Vagina (tissue), 2 donors: ENCODE results near the gene IQGAP3. TPM values are rescaled to one million over a fixed set of nuclear protein-coding genes. Genes with fewer than 3 reads are reported as not detected.

Experiments used
- DNase-seq, 2 donors: peaks; one replicate each; pipeline ENCODE4 v3.0.0-alpha.2; 2017; ENCODE audit errors: extremely low spot score in 2 of 2
- H3K27ac ChIP-seq: fragments of 200-600 bp; sonication (generic); one replicate; pipeline ENCODE4 v1.5.1; 2019
- H3K27me3 ChIP-seq: fragments of 200-600 bp; sonication (generic); one replicate; pipeline ENCODE4 v1.5.1; 2019
- H3K36me3 ChIP-seq, 2 donors: fragments of 200-600 bp; sonication (generic); one replicate each; pipeline ENCODE4 v1.5.1; 2017 to 2019
- H3K4me1 ChIP-seq: fragments of 200-600 bp; sonication (generic); one replicate; pipeline ENCODE4 v1.5.1; 2019
- H3K4me3 ChIP-seq, 2 donors: fragments of 200-600 bp; sonication (generic); 1 replicate in 1 of 2; 2 replicates in 1 of 2; pipeline ENCODE4 v1.5.1; 2016 to 2019
- H3K9me3 ChIP-seq: fragments of 200-600 bp; sonication (generic); one replicate; pipeline ENCODE4 v1.5.1; 2019
- CTCF ChIP-seq, 3 experiments: fragments of 450-650 bp in 2 of 3; fragments of 200-600 bp in 1 of 3; sonication (generic) in 1 of 3; IDR thresholded peaks; one replicate each; pipeline ENCODE4 v1.5.1; 2017 to 2019; ENCODE audit warnings: antibody characterized with exemption in 3 of 3, mild to moderate bottlenecking in 2 of 3, moderate library complexity in 2 of 3
- POLR2A ChIP-seq, 2 donors: fragments of 450-650 bp; IDR thresholded peaks; one replicate each; pipeline ENCODE4 v1.6.1; 2017; ENCODE audit warnings: antibody characterized with exemption in 2 of 2, mild to moderate bottlenecking in 2 of 2, moderate library complexity in 2 of 2
- POLR2AphosphoS5 ChIP-seq, 2 donors: sonication (generic); formaldehyde crosslinking; IDR thresholded peaks; one replicate each; pipeline ENCODE4 v1.9.0; 2017; ENCODE audit warnings: antibody characterized with exemption in 2 of 2, mild to moderate bottlenecking in 2 of 2, low read depth in 1 of 2; ENCODE audit not compliant: insufficient read depth in 1 of 2
- intact Hi-C: fragments of 100-400 bp; cut with DNase I; formaldehyde crosslinking; loops from one replicate; pipeline ENCODE4 v1.15.1; 2023
- total RNA-seq: library from RNA; depleted of rRNA; stranded (reverse); fragments of >200 nt; gene quantifications from one replicate; pipeline ENCODE4 v1.2.3, GENCODE V29; 2016

IQGAP3 gene
- total RNA-seq, 1 donor from 2014 or later, result 2.9 TPM

DNA sequence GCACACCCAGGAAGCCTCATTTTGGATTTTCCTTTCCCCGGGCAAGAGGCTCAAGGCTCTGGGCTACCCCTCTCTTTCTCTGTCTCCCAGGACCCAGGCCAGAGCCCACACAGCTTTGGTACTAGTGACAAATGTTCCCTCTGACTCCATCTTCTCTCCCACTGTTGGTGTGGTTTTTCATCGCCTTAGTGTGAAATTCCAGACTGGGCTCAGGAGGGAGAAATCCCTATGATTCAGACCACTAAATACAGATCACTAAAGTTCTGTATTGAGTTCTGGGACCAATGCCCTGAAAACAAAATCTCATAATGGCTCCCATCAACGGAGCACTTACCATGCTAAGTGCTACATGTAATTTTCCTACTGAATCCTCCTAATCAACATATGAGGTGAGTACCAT lies 26.1 kb downstream of the IQGAP3 start:
- no peak for DNase-seq
- no peak overlapping the region for H3K27ac ChIP-seq
- TF ChIP-seq CTCF (IDR thresholded peaks at IDR 0.05) (no peak), POLR2A (IDR thresholded peaks at IDR 0.05) (no peak), POLR2AphosphoS5 (IDR thresholded peaks at IDR 0.05; ENCODE audit: insufficient read depth in 1 of 2, low read depth in 1 of 2) (no peak)
- H3K4me3 ChIP-seq, result no peak overlapping the region
- H3K36me3 ChIP-seq, result no peaks in the 10 kb centered on the region
- intact Hi-C loops, result no loop called here
- H3K9me3 ChIP-seq, result no peaks in the 10 kb centered on the region
- no peaks in the 10 kb centered on the region for H3K27me3 ChIP-seq
- no peaks in the 10 kb centered on the region for H3K4me1 ChIP-seq

DNA sequence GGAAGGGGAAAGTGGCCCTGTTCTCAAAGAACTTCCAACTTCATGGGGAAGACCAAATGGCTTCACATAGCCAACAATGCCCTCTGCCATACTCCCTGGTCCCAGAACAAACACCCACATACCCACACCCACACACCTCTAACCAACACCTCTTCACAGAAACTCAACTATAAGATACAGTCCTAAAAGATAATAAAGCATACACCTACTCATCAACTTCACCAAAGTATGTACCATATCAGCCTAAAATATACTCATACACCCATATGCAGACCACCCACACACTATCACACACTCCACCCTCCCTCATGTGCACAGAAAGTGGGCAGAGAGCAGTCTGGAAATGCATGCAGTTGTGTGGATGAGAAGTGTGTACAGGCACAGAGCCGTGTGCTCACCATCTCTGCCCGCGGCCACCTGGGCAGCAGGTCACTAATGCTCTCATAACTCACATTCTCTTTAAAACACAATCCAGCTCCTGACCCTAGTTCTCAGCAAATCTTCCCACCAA lies 27.7 kb downstream of the IQGAP3 start:
- Histone ChIP-seq H3K27ac (no peak overlapping the region), H3K4me1 (no peaks in the 10 kb centered on the region), H3K27me3 (no peaks in the 10 kb centered on the region), H3K9me3 (no peaks in the 10 kb centered on the region), H3K36me3 (no peaks in the 10 kb centered on the region), H3K4me3 (no peak overlapping the region)
- intact Hi-C loops, result no loop called here
- TF ChIP-seq CTCF (IDR thresholded peaks at IDR 0.05), result no peak
- no peak for TF ChIP-seq POLR2A (IDR thresholded peaks at IDR 0.05)
- no peak for TF ChIP-seq POLR2AphosphoS5 (IDR thresholded peaks at IDR 0.05; ENCODE audit: insufficient read depth in 1 of 2, low read depth in 1 of 2)
- no peak for DNase-seq

DNA sequence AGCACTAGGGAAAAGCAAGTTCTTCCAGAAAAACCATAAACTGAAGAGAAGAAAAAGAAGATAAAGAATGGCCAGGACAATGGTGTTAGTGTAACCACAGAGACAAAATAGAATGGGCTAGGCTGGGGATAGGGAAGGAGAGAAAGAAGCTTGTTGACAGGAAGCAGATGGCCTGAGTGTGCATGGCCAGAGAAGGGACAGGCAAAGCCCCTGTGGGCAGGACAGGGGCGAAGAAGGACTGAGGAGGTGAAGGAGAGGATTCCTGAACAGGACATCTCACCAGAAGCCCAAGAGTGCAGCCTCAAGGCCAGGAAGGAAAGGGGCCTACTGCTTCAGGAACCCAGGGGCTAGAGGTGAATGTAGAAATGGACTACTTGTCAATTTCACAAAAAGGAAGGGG lies 29.3 kb downstream of the IQGAP3 start:
- H3K27me3 ChIP-seq, result no peaks in the 10 kb centered on the region
- H3K4me1 ChIP-seq, result no peaks in the 10 kb centered on the region
- no peak overlapping the region for H3K4me3 ChIP-seq
- DNase-seq, result no peak
- H3K36me3 ChIP-seq, result no peaks in the 10 kb centered on the region
- H3K9me3 ChIP-seq, result no peaks in the 10 kb centered on the region
- TF ChIP-seq POLR2AphosphoS5 (IDR thresholded peaks at IDR 0.05; ENCODE audit: insufficient read depth in 1 of 2, low read depth in 1 of 2), result no peak
- TF ChIP-seq CTCF (IDR thresholded peaks at IDR 0.05), result no peak
- intact Hi-C loops, result no loop called here
- H3K27ac ChIP-seq, result no peak overlapping the region

- H3K36me3 ChIP-seq, result no peaks in the 10 kb centered on the region
- no peak overlapping the region for H3K4me3 ChIP-seq
- no peaks in the 10 kb centered on the region for H3K27me3 ChIP-seq
- no peaks in the 10 kb centered on the region for H3K9me3 ChIP-seq
- TF ChIP-seq POLR2A (IDR thresholded peaks at IDR 0.05) (no peak), POLR2AphosphoS5 (IDR thresholded peaks at IDR 0.05; ENCODE audit: insufficient read depth in 1 of 2, low read depth in 1 of 2) (no peak), CTCF (IDR thresholded peaks at IDR 0.05) (no peak)
- DNase-seq, result no peak
- no peak overlapping the region for H3K27ac ChIP-seq
- H3K4me1 ChIP-seq, result no peaks in the 10 kb centered on the region
- intact Hi-C loops, result no loop called here
These were observed 31.4 kb downstream of the IQGAP3 start for GRCh38 chr1:156540955-156541354.

- no peaks in the 10 kb centered on the region for H3K27me3 ChIP-seq
- intact Hi-C loops, result no loop called here
- H3K36me3 ChIP-seq, result no peaks in the 10 kb centered on the region
- no peak for DNase-seq
- no peak overlapping the region for H3K4me3 ChIP-seq
- H3K9me3 ChIP-seq, result no peaks in the 10 kb centered on the region
- H3K27ac ChIP-seq, result no peak overlapping the region
- no peak for TF ChIP-seq CTCF (IDR thresholded peaks at IDR 0.05)
- TF ChIP-seq POLR2AphosphoS5 (IDR thresholded peaks at IDR 0.05; ENCODE audit: insufficient read depth in 1 of 2, low read depth in 1 of 2), result no peak
- TF ChIP-seq POLR2A (IDR thresholded peaks at IDR 0.05), result no peak
- H3K4me1 ChIP-seq, result no peaks in the 10 kb centered on the region
These were observed 32.5 kb downstream of the IQGAP3 start for GRCh38 chr1:156539818-156540355.
